Nephron progenitor cell (in vitro differentiated cells): ENCODE data around the gene LMF1.
A peak's percentile ranks its signal among the peaks of the same experiment; 100 is the strongest.

Experiments used
- DNase-seq: peaks from one replicate; pipeline ENCODE4 v3.0.0; 2021
- H3K27ac Mint-ChIP-seq: 2 replicates; pipeline ENCODE4 v1.8.0; 2021; ENCODE audit warnings: mild to moderate bottlenecking, moderate library complexity, mixed read lengths
- H3K27me3 Mint-ChIP-seq: 2 replicates; pipeline ENCODE4 v1.8.0; 2021; ENCODE audit warnings: mild to moderate bottlenecking, low read depth, mixed read lengths; ENCODE audit not compliant: poor library complexity
- H3K36me3 Mint-ChIP-seq: 2 replicates; pipeline ENCODE4 v1.8.0; 2021; ENCODE audit warnings: low read depth, mixed read lengths
- H3K4me1 Mint-ChIP-seq: 2 replicates; pipeline ENCODE4 v1.8.0; 2021; ENCODE audit warnings: mixed read lengths
- H3K4me3 Mint-ChIP-seq: 2 replicates; pipeline ENCODE4 v1.8.0; 2021; ENCODE audit warnings: mild to moderate bottlenecking, moderate library complexity, mixed read lengths
- H3K9me3 Mint-ChIP-seq: 2 replicates; pipeline ENCODE4 v1.8.0; 2021; ENCODE audit warnings: mild to moderate bottlenecking, moderate library complexity, mixed read lengths
- CTCF ChIP-seq: fragments of 200-600 bp; sonication (generic); IDR thresholded peaks from 2 replicates; pipeline ENCODE4 v1.5.0; 2021; ENCODE audit warnings: antibody characterized with exemption

LMF1 gene

GRCh38 chr16:924063-924462 lies 46.7 kb downstream of the LMF1 start:
- H3K27me3 Mint-ChIP-seq, result peaks cover 7% of the 10 kb centered on the region
- H3K27ac Mint-ChIP-seq, result no peak overlapping the region
- TF ChIP-seq CTCF, result no peak
- H3K36me3 Mint-ChIP-seq, result peaks cover 71% of the 10 kb centered on the region
- H3K9me3 Mint-ChIP-seq, result peaks cover 60% of the 10 kb centered on the region
- H3K4me3 Mint-ChIP-seq, result no peak overlapping the region
- H3K4me1 Mint-ChIP-seq, result peaks cover 47% of the 10 kb centered on the region
- DNase-seq, result no peak

- no peak for TF ChIP-seq CTCF
- DNase-seq, result no peak
- H3K9me3 Mint-ChIP-seq, result peaks cover 60% of the 10 kb centered on the region
- no peak overlapping the region for H3K4me3 Mint-ChIP-seq
- H3K27ac Mint-ChIP-seq, result no peak overlapping the region
- H3K36me3 Mint-ChIP-seq, result peaks cover 71% of the 10 kb centered on the region
- H3K27me3 Mint-ChIP-seq, result peaks cover 4% of the 10 kb centered on the region
- peaks cover 48% of the 10 kb centered on the region for H3K4me1 Mint-ChIP-seq
Observed at GRCh38 chr16:923184-923583, 47.6 kb downstream of the LMF1 start.

- Mint-ChIP-seq H3K4me1 (peaks cover 48% of the 10 kb centered on the region), H3K9me3 (peaks cover 56% of the 10 kb centered on the region), H3K4me3 (no peak overlapping the region), H3K36me3 (peaks cover 68% of the 10 kb centered on the region), H3K27me3 (peaks cover 4% of the 10 kb centered on the region), H3K27ac (no peak overlapping the region)
- no peak for TF ChIP-seq CTCF
- no peak for DNase-seq
Observed at GRCh38 chr16:922051-922450, 48.7 kb downstream of the LMF1 start.

GRCh38 chr16:921321-921905 lies 49.4 kb downstream of the LMF1 start:
- H3K4me3 Mint-ChIP-seq, result no peak overlapping the region
- peaks cover 4% of the 10 kb centered on the region for H3K27me3 Mint-ChIP-seq
- H3K9me3 Mint-ChIP-seq, result peaks cover 49% of the 10 kb centered on the region
- peaks cover 47% of the 10 kb centered on the region for H3K4me1 Mint-ChIP-seq
- H3K36me3 Mint-ChIP-seq, result peaks cover 62% of the 10 kb centered on the region
- DNase-seq, result no peak
- peak overlapping the region; percentile 29 for H3K27ac Mint-ChIP-seq
- no peak for TF ChIP-seq CTCF

GRCh38 chr16:920717-921116 lies 50.1 kb downstream of the LMF1 start:
- peak overlapping the region; percentile 85 for H3K27ac Mint-ChIP-seq
- H3K27me3 Mint-ChIP-seq, result peaks cover 4% of the 10 kb centered on the region
- DNase-seq, result peak; percentile 48
- TF ChIP-seq CTCF, result no peak
- peak overlapping the region; percentile 44 for H3K4me3 Mint-ChIP-seq
- H3K9me3 Mint-ChIP-seq, result peaks cover 42% of the 10 kb centered on the region
- H3K36me3 Mint-ChIP-seq, result peaks cover 55% of the 10 kb centered on the region
- H3K4me1 Mint-ChIP-seq, result peaks cover 44% of the 10 kb centered on the region

GRCh38 chr16:920051-920681 lies 50.6 kb downstream of the LMF1 start:
- H3K27ac Mint-ChIP-seq, result peak overlapping the region; percentile 85
- peaks cover 44% of the 10 kb centered on the region for H3K4me1 Mint-ChIP-seq
- H3K4me3 Mint-ChIP-seq, result peak overlapping the region; percentile 44
- peaks cover 4% of the 10 kb centered on the region for H3K27me3 Mint-ChIP-seq
- H3K9me3 Mint-ChIP-seq, result peaks cover 37% of the 10 kb centered on the region
- no peak for DNase-seq
- no peak for TF ChIP-seq CTCF
- peaks cover 50% of the 10 kb centered on the region for H3K36me3 Mint-ChIP-seq
